ENCODE results near the gene BRD7. TPM values are rescaled to one million over a fixed set of nuclear protein-coding genes. Genes with fewer than 3 reads are reported as not detected.
A peak's percentile ranks its signal among the peaks of the same experiment; 100 is the strongest.

Gene BRD7
- total and polyA plus RNA-seq, 10 of the 15 experiments (the other 5 are each of a cell fraction or from before 2014, with no cell fraction given), result 16.9 to 74.7 (median 52.0) TPM

DNA sequence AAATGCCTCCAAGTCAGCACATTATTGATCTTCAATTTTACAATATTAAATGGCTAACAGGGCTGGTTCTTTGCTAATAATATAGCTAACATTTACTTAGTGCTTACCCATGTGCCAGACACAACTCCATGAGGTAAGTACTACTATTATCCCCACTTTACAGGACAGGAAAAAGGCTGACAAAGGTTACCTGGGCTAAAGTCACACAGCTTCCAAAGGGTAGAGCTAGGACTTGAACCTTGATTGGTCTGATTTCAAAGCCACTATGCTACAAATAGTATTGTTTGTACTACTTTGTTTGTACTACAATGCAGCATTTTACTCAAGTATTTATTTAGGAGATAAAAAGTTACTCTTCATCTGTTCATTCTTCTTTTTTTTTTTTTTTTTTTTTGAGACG, 31.9 kb downstream of the BRD7 start (continued):
- TF ChIP-seq NR2F1 (conservative IDR thresholded peaks at IDR 0.05), result no peak

DNA sequence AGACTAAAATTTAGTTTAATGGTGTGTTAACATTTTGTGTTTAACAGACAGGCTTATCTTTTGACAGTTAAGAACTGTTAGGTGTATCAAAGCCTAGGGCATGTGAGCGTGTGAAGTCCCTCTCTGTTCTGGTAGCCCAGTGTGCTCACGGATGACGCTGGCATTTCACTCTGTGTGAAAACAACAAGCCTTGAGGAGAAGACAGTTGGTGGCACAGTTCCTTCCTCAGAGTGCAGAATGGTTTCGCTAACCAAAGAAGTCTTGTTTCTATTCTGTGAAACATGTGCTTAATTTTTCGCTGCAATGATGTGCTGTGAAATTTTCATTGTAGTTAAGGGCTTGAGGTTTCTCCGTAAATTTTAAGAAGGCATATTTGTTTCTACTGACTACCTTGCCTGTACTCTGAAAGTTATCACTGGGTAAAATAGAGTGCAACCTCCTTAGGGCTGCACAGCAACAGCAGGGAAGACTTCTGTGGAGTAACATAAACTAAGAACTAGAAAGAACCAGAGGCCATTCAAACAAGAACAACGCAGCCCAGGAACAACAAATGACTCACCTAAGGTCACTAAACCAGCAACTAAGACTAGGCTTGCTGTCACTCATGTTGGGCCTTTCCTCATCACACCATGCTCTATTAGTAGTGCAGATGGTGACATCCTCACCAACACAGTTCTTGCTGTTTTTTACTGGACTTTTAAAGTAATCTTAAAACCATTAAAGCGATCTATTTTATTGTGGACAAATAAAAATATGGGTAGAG, 33.4 kb downstream of the BRD7 start:
- Histone ChIP-seq H3K4me2 (ENCODE audit: control insufficient read depth, insufficient read depth) (no peak overlapping the region), H3K27me3 (replicated peaks in 1 of 2; ENCODE audit: control insufficient read depth in 2 of 2, insufficient read depth in 2 of 2, low read length in 1 of 2) (no peaks in the 10 kb centered on the region), H3K9me3 (replicated peaks; ENCODE audit: control insufficient read depth, insufficient read depth, low read length) (no peaks in the 10 kb centered on the region), H4K20me1 (ENCODE audit: control insufficient read depth, insufficient read depth) (no peaks in the 10 kb centered on the region), H3K36me3 (ENCODE audit: control insufficient read depth in 2 of 2, insufficient read depth in 2 of 2, low read length in 1 of 2) (peaks cover 4 to 12% of the 10 kb centered on the region in 2 experiments; a peak in 3 of 4 replicates), H2AFZ (ENCODE audit: control insufficient read depth, low read depth, low read length) (no peak overlapping the region), H3K4me1 (ENCODE audit: control insufficient read depth, insufficient read depth, low read length) (no peaks in the 10 kb centered on the region), H3K79me2 (ENCODE audit: control insufficient read depth, insufficient read depth, low read length) (no peaks in the 10 kb centered on the region), H3K9ac (ENCODE audit: control insufficient read depth, insufficient read depth, low read length) (no peak overlapping the region), H3K4me3 (no peak overlapping the region), H3K27ac (ENCODE audit: control insufficient read depth, insufficient read depth) (no peak overlapping the region)
- ChIA-PET SMC1A (ENCODE audit: uncharacterized antibody, unreplicated experiment) (no interaction called here), POLR2A (no interaction called here), RAD21 (ENCODE audit: unreplicated experiment) (no interaction called here), CTCF (no interaction called here)
- intact Hi-C loops (cut with micrococcal nuclease; ENCODE audit: unreplicated experiment), result no loop called here
- no peak for ATAC-seq
- no peak for DNase-seq (ENCODE audit: low read depth, low spot score)
- in situ Hi-C loops (cut with MboI), result no loop called here
- BruUV-seq (replicated peaks), result no TSS peak
- WGBS (ENCODE audit: insufficient coverage, insufficient replicate concordance, low lambda C conversion rate, missing lambda C conversion rate), result 10% methylated on average over 8 of the region's 8 CpGs
- TF ChIP-seq, protein P1, sequence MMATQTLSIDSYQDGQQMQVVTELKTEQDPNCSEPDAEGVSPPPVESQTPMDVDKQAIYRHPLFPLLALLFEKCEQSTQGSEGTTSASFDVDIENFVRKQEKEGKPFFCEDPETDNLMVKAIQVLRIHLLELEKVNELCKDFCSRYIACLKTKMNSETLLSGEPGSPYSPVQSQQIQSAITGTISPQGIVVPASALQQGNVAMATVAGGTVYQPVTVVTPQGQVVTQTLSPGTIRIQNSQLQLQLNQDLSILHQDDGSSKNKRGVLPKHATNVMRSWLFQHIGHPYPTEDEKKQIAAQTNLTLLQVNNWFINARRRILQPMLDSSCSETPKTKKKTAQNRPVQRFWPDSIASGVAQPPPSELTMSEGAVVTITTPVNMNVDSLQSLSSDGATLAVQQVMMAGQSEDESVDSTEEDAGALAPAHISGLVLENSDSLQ (IDR thresholded peaks at IDR 0.05), result peak; percentile 86
- TF ChIP-seq, protein P2, sequence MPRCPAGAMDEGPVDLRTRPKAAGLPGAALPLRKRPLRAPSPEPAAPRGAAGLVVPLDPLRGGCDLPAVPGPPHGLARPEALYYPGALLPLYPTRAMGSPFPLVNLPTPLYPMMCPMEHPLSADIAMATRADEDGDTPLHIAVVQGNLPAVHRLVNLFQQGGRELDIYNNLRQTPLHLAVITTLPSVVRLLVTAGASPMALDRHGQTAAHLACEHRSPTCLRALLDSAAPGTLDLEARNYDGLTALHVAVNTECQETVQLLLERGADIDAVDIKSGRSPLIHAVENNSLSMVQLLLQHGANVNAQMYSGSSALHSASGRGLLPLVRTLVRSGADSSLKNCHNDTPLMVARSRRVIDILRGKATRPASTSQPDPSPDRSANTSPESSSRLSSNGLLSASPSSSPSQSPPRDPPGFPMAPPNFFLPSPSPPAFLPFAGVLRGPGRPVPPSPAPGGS (IDR thresholded peaks at IDR 0.05; ENCODE audit: borderline replicate concordance, insufficient read depth, low read depth, low read length, poor library complexity, severe bottlenecking), result no peak
- FAIRE-seq, result peak; percentile 65

Measured in GM12878 (cell line).